ENCODE results near the gene AMELY. TPM values are rescaled to one million over a fixed set of nuclear protein-coding genes. Genes with fewer than 3 reads are reported as not detected.
A peak's percentile ranks its signal among the peaks of the same experiment; 100 is the strongest.

AMELY gene
- total RNA-seq: not detected in 2 replicates

GRCh38 chrY:6911253-6911881 is at the start of gene AMELY:
Gene AMELY (minus strand): TSS chrY:6911752. CDS start chrY:6872608, 39,144 bp downstream.
- Mint-ChIP-seq H3K4me3 (ENCODE audit: low read depth) (no peak within 1 kb of the TSS), H3K9me3 (no peaks in the 10 kb centered on the region), H3K36me3 (ENCODE audit: low read depth) (no peaks in the 10 kb centered on the region), H3K27ac (no peak within 1 kb of the TSS), H3K27me3 (ENCODE audit: low read depth) (peaks cover 24% of the 10 kb centered on the region), H3K4me1 (ENCODE audit: low read depth) (peaks cover 7% of the 10 kb centered on the region)
- DNase-seq (ENCODE audit: low spot score): no peak
- intact Hi-C loops (cut with micrococcal nuclease): no loop called here

- no peaks in the 10 kb centered on the region for H3K36me3 Mint-ChIP-seq (ENCODE audit: low read depth)
- H3K9me3 Mint-ChIP-seq: no peaks in the 10 kb centered on the region
- no peak overlapping the region for H3K4me3 Mint-ChIP-seq (ENCODE audit: low read depth)
- no peak overlapping the region for H3K27ac Mint-ChIP-seq
- no peaks in the 10 kb centered on the region for H3K27me3 Mint-ChIP-seq (ENCODE audit: low read depth)
- intact Hi-C loops (cut with micrococcal nuclease): no loop called here
- H3K4me1 Mint-ChIP-seq (ENCODE audit: low read depth): no peaks in the 10 kb centered on the region
- DNase-seq (ENCODE audit: low spot score): no peak
Observed at GRCh38 chrY:6949947-6950346, 38.4 kb upstream of the AMELY start.

- intact Hi-C loops (cut with micrococcal nuclease): no loop called here
- H3K4me3 Mint-ChIP-seq (ENCODE audit: low read depth): no peak overlapping the region
- H3K4me1 Mint-ChIP-seq (ENCODE audit: low read depth): no peaks in the 10 kb centered on the region
- no peaks in the 10 kb centered on the region for H3K9me3 Mint-ChIP-seq
- DNase-seq (ENCODE audit: low spot score): no peak
- no peaks in the 10 kb centered on the region for H3K36me3 Mint-ChIP-seq (ENCODE audit: low read depth)
- H3K27ac Mint-ChIP-seq: no peak overlapping the region
- H3K27me3 Mint-ChIP-seq (ENCODE audit: low read depth): no peaks in the 10 kb centered on the region
Observed at GRCh38 chrY:6948378-6948777, 36.8 kb upstream of the AMELY start.

GRCh38 chrY:6947695-6948094 is 36.1 kb upstream of the AMELY start:
- H3K9me3 Mint-ChIP-seq: no peaks in the 10 kb centered on the region
- H3K4me3 Mint-ChIP-seq (ENCODE audit: low read depth): no peak overlapping the region
- no peak for DNase-seq (ENCODE audit: low spot score)
- H3K27me3 Mint-ChIP-seq (ENCODE audit: low read depth): no peaks in the 10 kb centered on the region
- H3K36me3 Mint-ChIP-seq (ENCODE audit: low read depth): no peaks in the 10 kb centered on the region
- H3K4me1 Mint-ChIP-seq (ENCODE audit: low read depth): no peaks in the 10 kb centered on the region
- H3K27ac Mint-ChIP-seq: no peak overlapping the region
- intact Hi-C loops (cut with micrococcal nuclease): no loop called here

GRCh38 chrY:6935497-6935896 is 23.9 kb upstream of the AMELY start:
- Mint-ChIP-seq H3K4me1 (ENCODE audit: low read depth) (no peaks in the 10 kb centered on the region), H3K9me3 (no peaks in the 10 kb centered on the region), H3K4me3 (ENCODE audit: low read depth) (no peak overlapping the region), H3K36me3 (ENCODE audit: low read depth) (no peaks in the 10 kb centered on the region), H3K27me3 (ENCODE audit: low read depth) (no peaks in the 10 kb centered on the region), H3K27ac (no peak overlapping the region)
- DNase-seq (ENCODE audit: low spot score): no peak
- intact Hi-C loops (cut with micrococcal nuclease): no loop called here

GRCh38 chrY:6931779-6932396 is 20.3 kb upstream of the AMELY start:
- no peaks in the 10 kb centered on the region for H3K36me3 Mint-ChIP-seq (ENCODE audit: low read depth)
- H3K27me3 Mint-ChIP-seq (ENCODE audit: low read depth): no peaks in the 10 kb centered on the region
- H3K4me3 Mint-ChIP-seq (ENCODE audit: low read depth): no peak overlapping the region
- DNase-seq (ENCODE audit: low spot score): no peak
- intact Hi-C loops (cut with micrococcal nuclease): no loop called here
- no peak overlapping the region for H3K27ac Mint-ChIP-seq
- no peaks in the 10 kb centered on the region for H3K4me1 Mint-ChIP-seq (ENCODE audit: low read depth)
- H3K9me3 Mint-ChIP-seq: no peaks in the 10 kb centered on the region

GRCh38 chrY:6929237-6929636 is 17.7 kb upstream of the AMELY start:
- Mint-ChIP-seq H3K4me1 (ENCODE audit: low read depth) (no peaks in the 10 kb centered on the region), H3K9me3 (no peaks in the 10 kb centered on the region)
- intact Hi-C loops (cut with micrococcal nuclease): no loop called here

GRCh38 chrY:6928265-6928664 is 16.7 kb upstream of the AMELY start:
- H3K36me3 Mint-ChIP-seq (ENCODE audit: low read depth): no peaks in the 10 kb centered on the region
- H3K9me3 Mint-ChIP-seq: no peaks in the 10 kb centered on the region
- H3K4me3 Mint-ChIP-seq (ENCODE audit: low read depth): no peak overlapping the region
- H3K4me1 Mint-ChIP-seq (ENCODE audit: low read depth): no peaks in the 10 kb centered on the region
- no peak for DNase-seq (ENCODE audit: low spot score)
- no peaks in the 10 kb centered on the region for H3K27me3 Mint-ChIP-seq (ENCODE audit: low read depth)
- intact Hi-C loops (cut with micrococcal nuclease): no loop called here
- H3K27ac Mint-ChIP-seq: no peak overlapping the region

More at GRCh38 chrY:6929237-6929636, 17.7 kb upstream of the AMELY start:
- H3K36me3 Mint-ChIP-seq (ENCODE audit: low read depth): no peaks in the 10 kb centered on the region
- DNase-seq (ENCODE audit: low spot score): no peak
- H3K27me3 Mint-ChIP-seq (ENCODE audit: low read depth): no peaks in the 10 kb centered on the region
- H3K4me3 Mint-ChIP-seq (ENCODE audit: low read depth): no peak overlapping the region
- H3K27ac Mint-ChIP-seq: no peak overlapping the region

- H3K27ac Mint-ChIP-seq: no peak overlapping the region
- intact Hi-C loops (cut with micrococcal nuclease): no loop called here
- no peaks in the 10 kb centered on the region for H3K9me3 Mint-ChIP-seq
- no peak for DNase-seq (ENCODE audit: low spot score)
- no peaks in the 10 kb centered on the region for H3K27me3 Mint-ChIP-seq (ENCODE audit: low read depth)
- no peaks in the 10 kb centered on the region for H3K36me3 Mint-ChIP-seq (ENCODE audit: low read depth)
- H3K4me3 Mint-ChIP-seq (ENCODE audit: low read depth): no peak overlapping the region
- H3K4me1 Mint-ChIP-seq (ENCODE audit: low read depth): no peaks in the 10 kb centered on the region
Observed at GRCh38 chrY:6921061-6921460, 9.5 kb upstream of the AMELY start.

GRCh38 chrY:6913362-6913761 is 1.8 kb upstream of the AMELY start:
- DNase-seq (ENCODE audit: low spot score): no peak
- Mint-ChIP-seq H3K9me3 (no peaks in the 10 kb centered on the region), H3K4me1 (ENCODE audit: low read depth) (peaks cover 7% of the 10 kb centered on the region), H3K4me3 (ENCODE audit: low read depth) (no peak overlapping the region), H3K27ac (no peak overlapping the region), H3K27me3 (ENCODE audit: low read depth) (peaks cover 23% of the 10 kb centered on the region), H3K36me3 (ENCODE audit: low read depth) (no peaks in the 10 kb centered on the region)
- intact Hi-C loops (cut with micrococcal nuclease): no loop called here

- Mint-ChIP-seq H3K9me3 (no peaks in the 10 kb centered on the region), H3K4me1 (ENCODE audit: low read depth) (peaks cover 7% of the 10 kb centered on the region), H3K27me3 (ENCODE audit: low read depth) (peaks cover 24% of the 10 kb centered on the region), H3K4me3 (ENCODE audit: low read depth) (peak within 1 kb of the TSS; percentile 5), H3K27ac (no peak within 1 kb of the TSS), H3K36me3 (ENCODE audit: low read depth) (no peaks in the 10 kb centered on the region)
- intact Hi-C loops (cut with micrococcal nuclease): no loop called here
- DNase-seq (ENCODE audit: low spot score): no peak
Observed at GRCh38 chrY:6910372-6911252, 940 bp downstream of the AMELY start, which contains the start of gene TBL1Y. Gene TBL1Y (plus strand): TSS chrY:6910697. CDS start chrY:7025085, 114,388 bp downstream.

GRCh38 chrY:6909856-6910255 is 1.7 kb downstream of the AMELY start:
- Mint-ChIP-seq H3K4me1 (ENCODE audit: low read depth) (peaks cover 7% of the 10 kb centered on the region), H3K27me3 (ENCODE audit: low read depth) (peaks cover 24% of the 10 kb centered on the region), H3K27ac (no peak overlapping the region), H3K36me3 (ENCODE audit: low read depth) (no peaks in the 10 kb centered on the region), H3K4me3 (ENCODE audit: low read depth) (peak overlapping the region; percentile 5), H3K9me3 (no peaks in the 10 kb centered on the region)
- no peak for DNase-seq (ENCODE audit: low spot score)
- intact Hi-C loops (cut with micrococcal nuclease): no loop called here

- intact Hi-C loops (cut with micrococcal nuclease): no loop called here
- Mint-ChIP-seq H3K4me1 (ENCODE audit: low read depth) (peaks cover 7% of the 10 kb centered on the region), H3K27me3 (ENCODE audit: low read depth) (peaks cover 24% of the 10 kb centered on the region), H3K36me3 (ENCODE audit: low read depth) (no peaks in the 10 kb centered on the region), H3K4me3 (ENCODE audit: low read depth) (peak overlapping the region; percentile 1), H3K9me3 (no peaks in the 10 kb centered on the region), H3K27ac (no peak overlapping the region)
- no peak for DNase-seq (ENCODE audit: low spot score)
Observed at GRCh38 chrY:6909118-6909521, 2.4 kb downstream of the AMELY start.
